ENCODE data around the gene RNASEH1. TPM values are rescaled to one million over a fixed set of nuclear protein-coding genes. Genes with fewer than 3 reads are reported as not detected.

Gene RNASEH1
- total and polyA plus RNA-seq, 2 experiments from 2014 or later, result 15.3 to 25.6 TPM

GRCh38 chr2:3585261-3586109 lies 27.4 kb upstream of the RNASEH1 start:
- DNase-seq (ENCODE audit: low spot score), result peak; percentile 60
- H4K20me1 ChIP-seq (ENCODE audit: insufficient read depth, poor library complexity, severe bottlenecking), result peaks cover 1% of the 10 kb centered on the region
- no peak overlapping the region for H3K4me3 ChIP-seq
- 61% methylated on average over 29 of the region's 29 CpGs for WGBS (ENCODE audit: low lambda C conversion rate, missing lambda C conversion rate)
- peaks cover 8% of the 10 kb centered on the region for H3K79me2 ChIP-seq
- H3K4me1 ChIP-seq (ENCODE audit: insufficient read depth), result peaks cover 12% of the 10 kb centered on the region
- no peaks in the 10 kb centered on the region for H3K27me3 ChIP-seq
- no peaks in the 10 kb centered on the region for H3K9me3 ChIP-seq (ENCODE audit: low read depth)
- peak overlapping the region; percentile 74 for H3K27ac ChIP-seq
- peak overlapping the region; percentile 61 for H3K4me2 ChIP-seq
- no peaks in the 10 kb centered on the region for H3K36me3 ChIP-seq (replicated peaks; ENCODE audit: insufficient read depth, low read depth)
- H3K9me2 ChIP-seq (replicated peaks; ENCODE audit: insufficient read depth), result no peaks in the 10 kb centered on the region
- TF ChIP-seq CTCF (IDR thresholded peaks at IDR 0.05; ENCODE audit: poor library complexity) (no peak), EZH2 (IDR thresholded peaks at IDR 0.05; ENCODE audit: borderline replicate concordance) (no peak), EZH2phosphoT487 (IDR thresholded peaks at IDR 0.05; ENCODE audit: low read depth, severe bottlenecking, unreplicated experiment) (no peak)
- H2AFZ ChIP-seq, result no peak overlapping the region

DNA sequence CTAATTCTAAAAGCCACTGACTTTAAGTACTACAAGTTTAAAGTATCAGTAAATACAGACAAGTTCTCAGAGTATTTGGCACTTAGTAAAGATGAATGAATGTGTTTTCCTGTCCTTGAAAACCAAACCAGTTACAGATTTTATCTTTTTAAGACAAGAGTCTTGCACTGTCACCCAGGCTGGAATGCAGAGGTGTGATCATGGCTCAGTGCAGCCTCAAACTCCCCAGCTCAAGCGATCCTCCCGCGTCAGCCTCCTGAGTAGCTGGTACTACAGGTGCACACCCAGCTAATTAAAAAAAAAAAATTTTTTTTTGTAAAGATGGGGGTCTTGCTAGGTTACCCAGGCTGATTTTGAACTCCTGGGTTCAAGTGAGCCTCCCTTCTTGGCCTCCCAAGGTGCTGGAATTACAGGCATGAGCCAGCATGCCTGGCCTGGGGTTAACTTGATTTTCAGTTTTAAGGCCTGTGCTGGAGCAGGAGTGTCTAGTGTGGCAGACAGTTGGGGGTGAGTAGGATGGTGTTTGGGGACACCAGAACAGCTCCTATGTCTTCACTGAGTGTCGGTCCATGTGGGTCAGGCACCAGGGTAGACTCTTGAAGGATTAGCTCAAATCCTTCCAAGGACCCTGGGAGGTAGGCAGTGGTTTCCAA lies 26.6 kb upstream of the RNASEH1 start:
- no peak overlapping the region for H3K4me3 ChIP-seq
- H2AFZ ChIP-seq, result no peak overlapping the region
- 48% methylated on average over 4 of the region's 4 CpGs for WGBS (ENCODE audit: low lambda C conversion rate, missing lambda C conversion rate)
- peaks cover 15% of the 10 kb centered on the region for H3K79me2 ChIP-seq
- peaks cover 12% of the 10 kb centered on the region for H3K4me1 ChIP-seq (ENCODE audit: insufficient read depth)
- H3K36me3 ChIP-seq (replicated peaks; ENCODE audit: insufficient read depth, low read depth), result no peaks in the 10 kb centered on the region
- H3K9me3 ChIP-seq (ENCODE audit: low read depth), result no peaks in the 10 kb centered on the region
- no peaks in the 10 kb centered on the region for H3K9me2 ChIP-seq (replicated peaks; ENCODE audit: insufficient read depth)
- TF ChIP-seq EZH2 (IDR thresholded peaks at IDR 0.05; ENCODE audit: borderline replicate concordance) (no peak), CTCF (IDR thresholded peaks at IDR 0.05; ENCODE audit: poor library complexity) (no peak), EZH2phosphoT487 (IDR thresholded peaks at IDR 0.05; ENCODE audit: low read depth, severe bottlenecking, unreplicated experiment) (no peak)
- H3K27ac ChIP-seq, result peak overlapping the region; percentile 74
- H3K4me2 ChIP-seq, result peak overlapping the region; percentile 61
- DNase-seq (ENCODE audit: low spot score), result no peak
- peaks cover 9% of the 10 kb centered on the region for H4K20me1 ChIP-seq (ENCODE audit: insufficient read depth, poor library complexity, severe bottlenecking)
- H3K27me3 ChIP-seq, result no peaks in the 10 kb centered on the region

DNA sequence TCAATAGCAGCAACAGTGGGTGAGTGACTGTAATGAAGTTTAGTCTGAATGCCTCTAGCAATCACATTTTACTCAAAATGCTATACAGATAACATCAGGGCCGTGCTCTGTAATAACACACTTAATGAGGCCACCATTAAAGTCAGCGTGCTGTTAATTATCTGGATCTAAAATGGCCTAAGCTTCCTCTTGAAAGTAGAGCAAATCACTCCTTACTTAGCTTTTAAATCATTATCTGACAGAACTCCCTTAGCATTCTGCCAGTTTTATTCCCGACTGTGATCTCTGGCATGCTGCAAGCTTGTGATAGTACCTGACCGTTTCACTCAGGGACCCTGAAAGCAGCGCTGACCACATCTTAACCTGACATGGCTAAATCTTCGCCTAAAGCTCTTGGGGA lies 25.9 kb upstream of the RNASEH1 start:
- Histone ChIP-seq H3K9me3 (ENCODE audit: low read depth) (no peaks in the 10 kb centered on the region), H3K36me3 (replicated peaks; ENCODE audit: insufficient read depth, low read depth) (no peaks in the 10 kb centered on the region), H3K79me2 (peaks cover 22% of the 10 kb centered on the region), H2AFZ (no peak overlapping the region), H3K4me3 (no peak overlapping the region), H3K4me2 (no peak overlapping the region), H3K4me1 (ENCODE audit: insufficient read depth) (peaks cover 15% of the 10 kb centered on the region), H3K9me2 (replicated peaks; ENCODE audit: insufficient read depth) (no peaks in the 10 kb centered on the region), H3K27ac (peak overlapping the region; percentile 74), H3K27me3 (no peaks in the 10 kb centered on the region), H4K20me1 (ENCODE audit: insufficient read depth, poor library complexity, severe bottlenecking) (peaks cover 15% of the 10 kb centered on the region)
- DNase-seq (ENCODE audit: low spot score), result no peak
- no peak for TF ChIP-seq CTCF (IDR thresholded peaks at IDR 0.05; ENCODE audit: poor library complexity)
- TF ChIP-seq EZH2phosphoT487 (IDR thresholded peaks at IDR 0.05; ENCODE audit: low read depth, severe bottlenecking, unreplicated experiment), result no peak
- TF ChIP-seq EZH2 (IDR thresholded peaks at IDR 0.05; ENCODE audit: borderline replicate concordance), result no peak
- WGBS (ENCODE audit: low lambda C conversion rate, missing lambda C conversion rate), result 72% methylated on average over 6 of the region's 6 CpGs
